HEK293 (cell line): ENCODE measurements around the gene KRAS.

Experiments
- CTCF ChIA-PET: fragments of 350-600 bp; formaldehyde crosslinking; extraction: SDS; loops from one replicate; lab custom pipeline; 2021; ENCODE audit warnings: antibody characterized with exemption; lab: Yijun Ruan, JAX
- POLR2A ChIA-PET: fragments of 300-600 bp; formaldehyde crosslinking; extraction: SDS; loops from one replicate; lab custom pipeline; 2020; ENCODE audit warnings: antibody characterized with exemption, inconsistent platforms; lab: Yijun Ruan, JAX
- H3K27ac ChIP-seq: fragments of 200-500 bp; sonication (Bioruptor generic); 2 replicates; pipeline ENCODE4 v1.5.1; 2014; ENCODE audit warnings: low read depth, low read length, control low read depth, inconsistent platforms; ENCODE audit errors: extremely low read depth
- H3K36me3 ChIP-seq, 2 experiments: fragments of 200-500 bp in 1 of 2; sonication (Bioruptor generic) in 1 of 2; 1 replicate in 1 of 2; 2 replicates in 1 of 2; pipeline ENCODE4 v1.5.1; 2014 to 2017; ENCODE audit warnings: inconsistent platforms in 2 of 2, low read length in 2 of 2; ENCODE audit not compliant: control insufficient read depth in 2 of 2, insufficient read depth in 1 of 2
- H3K4me1 ChIP-seq: fragments of 200-500 bp; sonication (Bioruptor generic); 2 replicates; pipeline ENCODE4 v1.5.1; 2014; ENCODE audit warnings: mild to moderate bottlenecking, low read length, inconsistent platforms; ENCODE audit not compliant: control insufficient read depth, insufficient read depth
- H3K4me3 ChIP-seq: 2 replicates; pipeline ENCODE4 v1.5.1; 2011; ENCODE audit warnings: low read depth, mild to moderate bottlenecking, control low read depth, low read length, moderate library complexity
- H3K9me3 ChIP-seq: fragments of 200-500 bp; sonication (Bioruptor generic); 2 replicates; pipeline ENCODE4 v1.5.1; 2014; ENCODE audit warnings: low read depth, low read length, inconsistent platforms; ENCODE audit not compliant: control insufficient read depth, insufficient read depth
- GFI1B ChIP-seq: fragments of 450-650 bp; formaldehyde crosslinking; IDR thresholded peaks from 2 replicates; pipeline ENCODE4 v1.5.1; 2016; ENCODE audit warnings: missing biosample characterization, missing genetic modification characterization
- KLF16 ChIP-seq: fragments of 450-650 bp; formaldehyde crosslinking; IDR thresholded peaks from 2 replicates; pipeline ENCODE4 v1.5.1; 2017; ENCODE audit warnings: missing biosample characterization, missing genetic modification characterization
- KLF8 ChIP-seq: fragments of 450-650 bp; formaldehyde crosslinking; IDR thresholded peaks from 2 replicates; pipeline ENCODE4 v1.5.1; 2016; ENCODE audit warnings: missing biosample characterization, missing genetic modification characterization
- MEIS1 ChIP-seq: sonication (generic); formaldehyde crosslinking; IDR thresholded peaks from 2 replicates; pipeline ENCODE4 v1.8.1; 2022; ENCODE audit warnings: missing genetic modification reagents, mild to moderate bottlenecking, borderline replicate concordance
- OSR2 ChIP-seq: fragments of 450-650 bp; formaldehyde crosslinking; IDR thresholded peaks from 2 replicates; pipeline ENCODE4 v1.5.1; 2016; ENCODE audit warnings: missing biosample characterization, missing genetic modification characterization
- SP3 ChIP-seq: fragments of 450-650 bp; formaldehyde crosslinking; IDR thresholded peaks from 2 replicates; pipeline ENCODE4 v1.5.1; 2016; ENCODE audit warnings: missing biosample characterization, missing genetic modification characterization
- ZNF10 ChIP-seq: fragments of 450-650 bp; formaldehyde crosslinking; IDR thresholded peaks from 2 replicates; pipeline ENCODE4 v1.5.1; 2017; ENCODE audit warnings: missing biosample characterization, missing genetic modification characterization
- ZNF16 ChIP-seq: fragments of 450-650 bp; formaldehyde crosslinking; IDR thresholded peaks from 2 replicates; pipeline ENCODE4 v1.5.1; 2016; ENCODE audit warnings: low read depth, missing biosample characterization, missing genetic modification characterization
- ZNF19 ChIP-seq: fragments of 450-650 bp; formaldehyde crosslinking; IDR thresholded peaks from 2 replicates; pipeline ENCODE4; 2016; ENCODE audit warnings: missing biosample characterization, missing genetic modification characterization, low read depth
- ZNF239 ChIP-seq: fragments of 450-650 bp; formaldehyde crosslinking; IDR thresholded peaks from 2 replicates; pipeline ENCODE4 v1.5.1; 2016; ENCODE audit warnings: missing biosample characterization, missing genetic modification characterization
- ZNF311 ChIP-seq: fragments of 450-650 bp; formaldehyde crosslinking; IDR thresholded peaks from 2 replicates; pipeline ENCODE4 v1.5.1; 2017; ENCODE audit warnings: missing biosample characterization, missing genetic modification characterization, borderline replicate concordance
- ZNF341 ChIP-seq: fragments of 450-650 bp; formaldehyde crosslinking; IDR thresholded peaks from 2 replicates; pipeline ENCODE4; 2016; ENCODE audit warnings: low read depth, missing biosample characterization, missing genetic modification characterization
- ZNF416 ChIP-seq: fragments of 450-650 bp; formaldehyde crosslinking; IDR thresholded peaks from 2 replicates; pipeline ENCODE4 v1.5.1; 2016; ENCODE audit warnings: missing biosample characterization, missing genetic modification characterization
- ZNF426 ChIP-seq: fragments of 450-650 bp; formaldehyde crosslinking; IDR thresholded peaks from 2 replicates; pipeline ENCODE4 v1.5.1; 2017; ENCODE audit warnings: missing biosample characterization, missing genetic modification characterization, mild to moderate bottlenecking, inconsistent platforms, moderate library complexity
- ZNF433 ChIP-seq: fragments of 450-650 bp; formaldehyde crosslinking; IDR thresholded peaks from 2 replicates; pipeline ENCODE4 v1.5.1; 2016; ENCODE audit warnings: missing biosample characterization, missing genetic modification characterization, low read depth
- ZNF473 ChIP-seq: fragments of 450-650 bp; formaldehyde crosslinking; IDR thresholded peaks from 2 replicates; pipeline ENCODE4 v1.5.1; 2017; ENCODE audit warnings: missing biosample characterization, missing genetic modification characterization
- ZNF548 ChIP-seq: fragments of 450-650 bp; formaldehyde crosslinking; IDR thresholded peaks from 2 replicates; pipeline ENCODE4 v1.5.1; 2016; ENCODE audit warnings: missing biosample characterization, missing genetic modification characterization
- ZNF558 ChIP-seq: fragments of 450-650 bp; formaldehyde crosslinking; IDR thresholded peaks from 2 replicates; pipeline ENCODE4 v1.5.1; 2016; ENCODE audit warnings: missing biosample characterization, missing genetic modification characterization
- ZNF624 ChIP-seq: fragments of 450-650 bp; formaldehyde crosslinking; IDR thresholded peaks from 2 replicates; pipeline ENCODE4 v1.5.1; 2017; ENCODE audit warnings: missing biosample characterization, missing genetic modification characterization
- ZNF626 ChIP-seq: fragments of 450-650 bp; sonication (Bioruptor Pico); formaldehyde crosslinking; IDR thresholded peaks from 2 replicates; pipeline ENCODE4 v1.5.1; 2018; ENCODE audit warnings: missing biosample characterization, missing genetic modification characterization, inconsistent platforms
- ZNF654 ChIP-seq: fragments of 450-650 bp; formaldehyde crosslinking; IDR thresholded peaks from 2 replicates; pipeline ENCODE4 v1.5.1; 2016; ENCODE audit warnings: low read depth, missing biosample characterization, missing genetic modification characterization
- ZNF768 ChIP-seq: fragments of 450-650 bp; formaldehyde crosslinking; IDR thresholded peaks from 2 replicates; pipeline ENCODE4 v1.5.1; 2018; ENCODE audit warnings: missing biosample characterization, mild to moderate bottlenecking, missing genetic modification characterization
- TF ChIP-seq, protein P1 (sequence below): fragments of 450-650 bp; formaldehyde crosslinking; IDR thresholded peaks from 2 replicates; pipeline ENCODE4 v1.5.1; 2016; ENCODE audit warnings: missing biosample characterization, missing genetic modification characterization
- TF ChIP-seq, protein P2 (sequence below): fragments of 450-650 bp; formaldehyde crosslinking; IDR thresholded peaks from 2 replicates; pipeline ENCODE4 v1.5.1; 2017; ENCODE audit warnings: missing biosample characterization, missing genetic modification characterization
- TF ChIP-seq, protein P3 (sequence below): fragments of 450-650 bp; formaldehyde crosslinking; IDR thresholded peaks from 2 replicates; pipeline ENCODE4 v1.5.1; 2016; ENCODE audit warnings: missing biosample characterization, missing genetic modification characterization
- TF ChIP-seq, protein P4 (sequence below): fragments of 450-650 bp; formaldehyde crosslinking; IDR thresholded peaks from 2 replicates; pipeline ENCODE4 v1.5.1; 2017; ENCODE audit warnings: missing biosample characterization, missing genetic modification characterization
- TF ChIP-seq, protein P5 (sequence below): fragments of 450-650 bp; formaldehyde crosslinking; IDR thresholded peaks from 2 replicates; pipeline ENCODE4 v1.5.1; 2016; ENCODE audit warnings: missing biosample characterization, missing genetic modification characterization
- TF ChIP-seq, protein P6 (sequence below): fragments of 450-650 bp; formaldehyde crosslinking; IDR thresholded peaks from 2 replicates; pipeline ENCODE4 v1.5.1; 2016; ENCODE audit warnings: missing biosample characterization, missing genetic modification characterization

Gene KRAS

DNA sequence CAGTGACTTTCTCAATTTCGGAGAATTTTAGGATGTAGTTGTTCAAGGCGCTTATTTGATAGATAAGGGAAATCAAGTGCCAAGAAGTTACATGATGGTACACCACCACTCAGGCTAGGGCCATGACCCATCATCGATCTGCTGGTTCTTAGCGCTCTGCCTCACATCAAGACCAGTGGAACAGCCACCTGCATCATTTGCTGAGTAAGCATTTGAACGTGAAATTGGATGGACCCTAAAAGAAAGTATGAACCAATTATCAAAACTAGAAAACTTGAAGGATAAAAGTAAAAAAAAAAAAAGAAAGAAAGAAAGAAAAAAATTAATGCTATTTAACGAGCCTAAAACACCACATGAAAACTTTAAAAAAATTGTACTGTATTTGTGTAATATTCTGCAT lies 27.5 kb upstream of the KRAS start:
- ChIA-PET CTCF (no interaction called here), POLR2A (no interaction called here)
- Histone ChIP-seq H3K4me1 (peaks cover 5% of the 10 kb centered on the region), H3K36me3 (no peaks in the 10 kb centered on the region), H3K27ac (no peak overlapping the region), H3K4me3 (no peak overlapping the region), H3K9me3 (no peaks in the 10 kb centered on the region)
- TF ChIP-seq ZNF654 (tag by site-specific recombination) (no peak), ZNF416 (tag by site-specific recombination) (no peak), ZNF768 (tag by site-specific recombination) (no peak), ZNF548 (tag by site-specific recombination) (no peak), KLF16 (tag by site-specific recombination) (no peak), ZNF10 (tag by site-specific recombination) (no peak), ZNF19 (tag by site-specific recombination) (no peak), ZNF624 (tag by site-specific recombination) (no peak), MEIS1 (CRISPR knock-in tag) (no peak), ZNF626 (tag by site-specific recombination) (no peak), ZNF558 (tag by site-specific recombination) (no peak), ZNF473 (no peak), OSR2 (tag by site-specific recombination) (no peak)
- TF ChIP-seq, protein P1, sequence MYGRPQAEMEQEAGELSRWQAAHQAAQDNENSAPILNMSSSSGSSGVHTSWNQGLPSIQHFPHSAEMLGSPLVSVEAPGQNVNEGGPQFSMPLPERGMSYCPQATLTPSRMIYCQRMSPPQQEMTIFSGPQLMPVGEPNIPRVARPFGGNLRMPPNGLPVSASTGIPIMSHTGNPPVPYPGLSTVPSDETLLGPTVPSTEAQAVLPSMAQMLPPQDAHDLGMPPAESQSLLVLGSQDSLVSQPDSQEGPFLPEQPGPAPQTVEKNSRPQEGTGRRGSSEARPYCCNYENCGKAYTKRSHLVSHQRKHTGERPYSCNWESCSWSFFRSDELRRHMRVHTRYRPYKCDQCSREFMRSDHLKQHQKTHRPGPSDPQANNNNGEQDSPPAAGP (tag by site-specific recombination): no peak
- TF ChIP-seq, protein P2, sequence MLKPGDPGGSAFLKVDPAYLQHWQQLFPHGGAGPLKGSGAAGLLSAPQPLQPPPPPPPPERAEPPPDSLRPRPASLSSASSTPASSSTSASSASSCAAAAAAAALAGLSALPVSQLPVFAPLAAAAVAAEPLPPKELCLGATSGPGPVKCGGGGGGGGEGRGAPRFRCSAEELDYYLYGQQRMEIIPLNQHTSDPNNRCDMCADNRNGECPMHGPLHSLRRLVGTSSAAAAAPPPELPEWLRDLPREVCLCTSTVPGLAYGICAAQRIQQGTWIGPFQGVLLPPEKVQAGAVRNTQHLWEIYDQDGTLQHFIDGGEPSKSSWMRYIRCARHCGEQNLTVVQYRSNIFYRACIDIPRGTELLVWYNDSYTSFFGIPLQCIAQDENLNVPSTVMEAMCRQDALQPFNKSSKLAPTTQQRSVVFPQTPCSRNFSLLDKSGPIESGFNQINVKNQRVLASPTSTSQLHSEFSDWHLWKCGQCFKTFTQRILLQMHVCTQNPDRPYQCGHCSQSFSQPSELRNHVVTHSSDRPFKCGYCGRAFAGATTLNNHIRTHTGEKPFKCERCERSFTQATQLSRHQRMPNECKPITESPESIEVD: no peak
- TF ChIP-seq, protein P3, sequence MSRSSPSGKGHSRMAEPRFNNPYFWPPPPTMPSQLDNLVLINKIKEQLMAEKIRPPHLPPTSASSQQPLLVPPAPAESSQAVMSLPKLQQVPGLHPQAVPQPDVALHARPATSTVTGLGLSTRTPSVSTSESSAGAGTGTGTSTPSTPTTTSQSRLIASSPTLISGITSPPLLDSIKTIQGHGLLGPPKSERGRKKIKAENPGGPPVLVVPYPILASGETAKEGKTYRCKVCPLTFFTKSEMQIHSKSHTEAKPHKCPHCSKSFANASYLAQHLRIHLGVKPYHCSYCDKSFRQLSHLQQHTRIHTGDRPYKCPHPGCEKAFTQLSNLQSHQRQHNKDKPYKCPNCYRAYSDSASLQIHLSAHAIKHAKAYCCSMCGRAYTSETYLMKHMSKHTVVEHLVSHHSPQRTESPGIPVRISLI (tag by site-specific recombination): no peak
- TF ChIP-seq, protein P4, sequence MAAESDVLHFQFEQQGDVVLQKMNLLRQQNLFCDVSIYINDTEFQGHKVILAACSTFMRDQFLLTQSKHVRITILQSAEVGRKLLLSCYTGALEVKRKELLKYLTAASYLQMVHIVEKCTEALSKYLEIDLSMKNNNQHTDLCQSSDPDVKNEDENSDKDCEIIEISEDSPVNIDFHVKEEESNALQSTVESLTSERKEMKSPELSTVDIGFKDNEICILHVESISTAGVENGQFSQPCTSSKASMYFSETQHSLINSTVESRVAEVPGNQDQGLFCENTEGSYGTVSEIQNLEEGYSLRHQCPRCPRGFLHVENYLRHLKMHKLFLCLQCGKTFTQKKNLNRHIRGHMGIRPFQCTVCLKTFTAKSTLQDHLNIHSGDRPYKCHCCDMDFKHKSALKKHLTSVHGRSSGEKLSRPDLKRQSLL (tag by site-specific recombination): no peak
- TF ChIP-seq, protein P5, sequence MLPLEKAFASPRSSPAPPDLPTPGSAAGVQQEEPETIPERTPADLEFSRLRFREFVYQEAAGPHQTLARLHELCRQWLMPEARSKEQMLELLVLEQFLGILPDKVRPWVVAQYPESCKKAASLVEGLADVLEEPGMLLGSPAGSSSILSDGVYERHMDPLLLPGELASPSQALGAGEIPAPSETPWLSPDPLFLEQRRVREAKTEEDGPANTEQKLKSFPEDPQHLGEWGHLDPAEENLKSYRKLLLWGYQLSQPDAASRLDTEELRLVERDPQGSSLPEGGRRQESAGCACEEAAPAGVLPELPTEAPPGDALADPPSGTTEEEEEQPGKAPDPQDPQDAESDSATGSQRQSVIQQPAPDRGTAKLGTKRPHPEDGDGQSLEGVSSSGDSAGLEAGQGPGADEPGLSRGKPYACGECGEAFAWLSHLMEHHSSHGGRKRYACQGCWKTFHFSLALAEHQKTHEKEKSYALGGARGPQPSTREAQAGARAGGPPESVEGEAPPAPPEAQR (tag by site-specific recombination): no peak

DNA sequence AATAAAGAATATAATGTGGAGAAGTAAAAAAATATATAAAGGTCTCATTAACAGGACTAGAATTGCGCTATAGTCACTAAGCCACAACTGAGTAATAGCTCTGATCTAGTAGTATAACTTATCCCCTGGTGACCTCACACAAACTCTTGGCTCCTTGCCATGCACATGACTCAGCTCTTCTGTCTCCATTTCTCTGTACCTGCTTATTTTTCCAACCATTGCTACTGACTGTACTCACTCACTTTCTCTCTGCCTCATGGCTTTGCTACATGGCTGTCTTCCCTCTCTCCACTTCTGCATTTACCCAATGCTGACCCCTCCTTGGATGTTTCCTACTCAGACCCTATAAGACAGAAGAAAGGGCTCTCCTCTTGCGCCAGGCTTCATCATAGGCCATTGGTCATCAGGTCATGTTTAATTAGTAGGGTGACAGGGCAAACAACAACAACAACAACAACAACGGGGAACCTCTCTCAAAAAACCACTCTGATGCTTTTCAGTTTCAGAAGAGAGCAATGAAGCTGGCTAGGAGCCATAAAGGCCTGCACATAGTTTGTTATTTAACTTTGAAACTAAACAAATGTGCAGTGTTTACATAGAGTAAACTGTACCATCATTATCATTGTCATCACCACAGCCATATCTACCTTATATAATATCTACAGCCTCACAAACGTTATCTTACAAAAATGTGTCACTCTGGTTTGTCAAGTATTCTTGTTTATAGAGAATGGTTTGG lies 25.6 kb upstream of the KRAS start:
- Histone ChIP-seq H3K27ac (peak overlapping the region; percentile 61; the same call in 1 of the 2 replicates), H3K36me3 (no peaks in the 10 kb centered on the region), H3K4me3 (no peak overlapping the region), H3K4me1 (peaks cover 5% of the 10 kb centered on the region), H3K9me3 (no peaks in the 10 kb centered on the region)
- ChIA-PET POLR2A (no interaction called here), CTCF (interaction anchor here (0.6 kb wide), 2 partner anchors 35 to 42 kb away, joined by 3 to 4 read pairs; no protein-coding TSS in a partner anchor)
- TF ChIP-seq ZNF341 (tag by site-specific recombination) (no peak), ZNF239 (tag by site-specific recombination) (no peak), ZNF311 (no peak), GFI1B (no peak), ZNF433 (tag by site-specific recombination) (no peak), SP3 (tag by site-specific recombination) (no peak; the same call in 1 of the 2 replicates), ZNF16 (no peak), ZNF426 (tag by site-specific recombination) (no peak), KLF8 (peak; percentile 40; the same call in 1 of the 2 replicates)
- TF ChIP-seq, protein P6, sequence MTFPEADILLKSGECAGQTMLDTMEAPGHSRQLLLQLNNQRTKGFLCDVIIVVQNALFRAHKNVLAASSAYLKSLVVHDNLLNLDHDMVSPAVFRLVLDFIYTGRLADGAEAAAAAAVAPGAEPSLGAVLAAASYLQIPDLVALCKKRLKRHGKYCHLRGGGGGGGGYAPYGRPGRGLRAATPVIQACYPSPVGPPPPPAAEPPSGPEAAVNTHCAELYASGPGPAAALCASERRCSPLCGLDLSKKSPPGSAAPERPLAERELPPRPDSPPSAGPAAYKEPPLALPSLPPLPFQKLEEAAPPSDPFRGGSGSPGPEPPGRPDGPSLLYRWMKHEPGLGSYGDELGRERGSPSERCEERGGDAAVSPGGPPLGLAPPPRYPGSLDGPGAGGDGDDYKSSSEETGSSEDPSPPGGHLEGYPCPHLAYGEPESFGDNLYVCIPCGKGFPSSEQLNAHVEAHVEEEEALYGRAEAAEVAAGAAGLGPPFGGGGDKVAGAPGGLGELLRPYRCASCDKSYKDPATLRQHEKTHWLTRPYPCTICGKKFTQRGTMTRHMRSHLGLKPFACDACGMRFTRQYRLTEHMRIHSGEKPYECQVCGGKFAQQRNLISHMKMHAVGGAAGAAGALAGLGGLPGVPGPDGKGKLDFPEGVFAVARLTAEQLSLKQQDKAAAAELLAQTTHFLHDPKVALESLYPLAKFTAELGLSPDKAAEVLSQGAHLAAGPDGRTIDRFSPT (tag by site-specific recombination): no peak
